MM.1S (cell line): ENCODE measurements around the gene RNF38.

ENCODE experiments used
- EZH2 ChIP-seq: fragments of 300-600 bp; sonication (generic); optimal IDR thresholded peaks from 2 replicates; pipeline ENCODE3; 2017; ENCODE audit warnings: low read depth, mild to moderate bottlenecking, antibody characterized with exemption, low read length, mixed read lengths
- EZH2phosphoT487 ChIP-seq: fragments of 300-600 bp; sonication (generic); IDR thresholded peaks from 2 replicates; pipeline ENCODE4 v1.6.1; 2018; ENCODE audit warnings: antibody characterized with exemption, low read length
- TF ChIP-seq, protein P1 (sequence below): fragments of 300-600 bp; sonication (generic); IDR thresholded peaks from 2 replicates; pipeline ENCODE4 v1.5.1; 2016; ENCODE audit warnings: antibody characterized with exemption, low read length, mixed read lengths

DNA sequence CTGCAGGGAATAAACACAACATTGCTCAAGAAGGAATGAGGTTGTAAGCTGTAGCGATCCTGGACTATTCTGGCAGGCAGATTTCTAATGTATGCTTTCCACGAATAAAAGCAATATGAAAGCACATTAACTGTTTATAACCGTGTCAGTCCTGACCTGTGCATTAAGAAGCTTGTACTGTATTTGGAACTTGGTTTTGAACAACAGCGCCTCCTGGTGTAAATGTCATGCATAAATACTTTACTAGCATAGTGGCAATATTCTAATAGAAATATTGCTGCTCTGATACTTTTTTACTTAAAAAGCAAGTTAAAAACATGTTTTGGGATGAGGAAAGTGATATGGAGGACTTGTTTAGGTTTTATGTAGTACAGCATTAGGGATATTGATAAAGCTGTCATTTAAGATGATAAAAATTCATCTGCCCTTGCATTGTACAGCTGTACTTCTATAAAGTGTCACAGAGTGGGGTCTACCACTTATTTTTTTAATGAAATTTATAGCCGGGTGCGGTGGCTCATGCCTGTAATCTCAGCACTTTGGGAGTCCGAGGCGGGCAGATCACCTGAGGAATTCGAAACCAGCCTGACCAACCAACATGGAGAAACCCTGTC is 71.2 kb downstream of the RNF38 start:
- TF ChIP-seq, protein P1, sequence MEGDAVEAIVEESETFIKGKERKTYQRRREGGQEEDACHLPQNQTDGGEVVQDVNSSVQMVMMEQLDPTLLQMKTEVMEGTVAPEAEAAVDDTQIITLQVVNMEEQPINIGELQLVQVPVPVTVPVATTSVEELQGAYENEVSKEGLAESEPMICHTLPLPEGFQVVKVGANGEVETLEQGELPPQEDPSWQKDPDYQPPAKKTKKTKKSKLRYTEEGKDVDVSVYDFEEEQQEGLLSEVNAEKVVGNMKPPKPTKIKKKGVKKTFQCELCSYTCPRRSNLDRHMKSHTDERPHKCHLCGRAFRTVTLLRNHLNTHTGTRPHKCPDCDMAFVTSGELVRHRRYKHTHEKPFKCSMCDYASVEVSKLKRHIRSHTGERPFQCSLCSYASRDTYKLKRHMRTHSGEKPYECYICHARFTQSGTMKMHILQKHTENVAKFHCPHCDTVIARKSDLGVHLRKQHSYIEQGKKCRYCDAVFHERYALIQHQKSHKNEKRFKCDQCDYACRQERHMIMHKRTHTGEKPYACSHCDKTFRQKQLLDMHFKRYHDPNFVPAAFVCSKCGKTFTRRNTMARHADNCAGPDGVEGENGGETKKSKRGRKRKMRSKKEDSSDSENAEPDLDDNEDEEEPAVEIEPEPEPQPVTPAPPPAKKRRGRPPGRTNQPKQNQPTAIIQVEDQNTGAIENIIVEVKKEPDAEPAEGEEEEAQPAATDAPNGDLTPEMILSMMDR = peak; percentile 81
- TF ChIP-seq EZH2 (no peak), EZH2phosphoT487 (no peak)
